Lower lobe of right lung (tissue), 2 donors: ENCODE data around the gene ETS2. TPM values are rescaled to one million over a fixed set of nuclear protein-coding genes. Genes with fewer than 3 reads are reported as not detected.

Experiments used
- ATAC-seq, 2 donors: fragments of 200-7000 bp; cut with Tn5 transposase; one replicate each; pipeline ENCODE4 v1.9.1; 2020 to 2022; ENCODE audit warnings: mild to moderate bottlenecking in 2 of 2, moderate library complexity in 2 of 2
- DNase-seq: peaks from one replicate; pipeline ENCODE4 v3.0.0-alpha.2; 2020
- H3K27ac ChIP-seq: fragments of 200-600 bp; one replicate; pipeline ENCODE4 v1.8.0; 2022
- H3K27me3 ChIP-seq: fragments of 200-600 bp; one replicate; pipeline ENCODE4 v1.8.0; 2022; ENCODE audit warnings: low read depth
- H3K36me3 ChIP-seq: fragments of 200-600 bp; one replicate; pipeline ENCODE4 v1.8.0; 2022; ENCODE audit warnings: mild to moderate bottlenecking
- H3K4me1 ChIP-seq: fragments of 200-600 bp; one replicate; pipeline ENCODE4 v1.8.0; 2022
- H3K4me3 ChIP-seq: fragments of 200-600 bp; one replicate; pipeline ENCODE4 v1.8.0; 2022; ENCODE audit warnings: mild to moderate bottlenecking
- H3K9me3 ChIP-seq: fragments of 200-600 bp; one replicate; pipeline ENCODE4 v1.8.0; 2022
- CTCF ChIP-seq: fragments of 200-600 bp; IDR thresholded peaks from one replicate; pipeline ENCODE4 v1.8.0; 2022; ENCODE audit warnings: antibody characterized with exemption, mild to moderate bottlenecking
- intact Hi-C: fragments of 100-400 bp; cut with DNase I; formaldehyde crosslinking; loops from one replicate; pipeline ENCODE4 v1.11.0; 2022
- total RNA-seq: library from RNA; stranded (reverse); fragmentation: NEBNext Ultra II Directional; extraction: Animal tissue kit (Norgen Biotek cat#: 25700); gene quantifications from one replicate; pipeline ENCODE4 v1.2.1, GENCODE V29; 2021
- donor health status: DM: no; HTN: yes; CAD: no; lungs with severe emphysema.

ETS2 gene
- total RNA-seq, 1 donor from 2014 or later: 160 TPM

GRCh38 chr21:38798081-38798480 lies 7.6 kb upstream of the ETS2 start:
- TF ChIP-seq CTCF: no peak
- Histone ChIP-seq H3K27ac (no peak overlapping the region), H3K27me3 (no peaks in the 10 kb centered on the region), H3K4me1 (no peaks in the 10 kb centered on the region), H3K36me3 (no peaks in the 10 kb centered on the region), H3K4me3 (no peak overlapping the region), H3K9me3 (no peaks in the 10 kb centered on the region)
- DNase-seq (no peak), ATAC-seq (no peak)
- intact Hi-C loops: no loop called here

DNA sequence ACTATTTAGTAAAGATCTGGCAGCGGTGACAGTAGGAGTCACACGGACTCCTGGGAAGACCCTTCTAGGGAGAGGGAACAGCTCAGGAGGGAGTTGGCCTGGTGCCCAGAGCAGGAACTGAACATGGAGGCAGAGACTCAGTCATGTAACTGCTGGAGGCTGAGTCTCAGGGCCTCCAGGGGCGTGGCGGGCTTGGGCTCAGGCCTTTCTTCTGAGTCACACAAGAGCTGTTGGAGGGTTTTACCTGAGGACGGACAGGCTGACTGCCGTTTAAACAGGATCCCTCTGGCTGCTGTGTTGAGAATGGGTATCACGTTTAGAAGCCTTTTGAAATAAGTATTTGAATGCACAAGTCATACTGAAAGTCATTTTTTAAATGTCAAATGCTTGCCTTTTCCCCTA lies 7.2 kb upstream of the ETS2 start:
- Histone ChIP-seq H3K27me3 (no peaks in the 10 kb centered on the region), H3K4me1 (no peaks in the 10 kb centered on the region), H3K27ac (no peak overlapping the region), H3K9me3 (no peaks in the 10 kb centered on the region), H3K4me3 (no peak overlapping the region), H3K36me3 (no peaks in the 10 kb centered on the region)
- ATAC-seq (peak; percentile 27 to 40), DNase-seq (no peak)
- intact Hi-C loops: no loop called here
- no peak for TF ChIP-seq CTCF

DNA sequence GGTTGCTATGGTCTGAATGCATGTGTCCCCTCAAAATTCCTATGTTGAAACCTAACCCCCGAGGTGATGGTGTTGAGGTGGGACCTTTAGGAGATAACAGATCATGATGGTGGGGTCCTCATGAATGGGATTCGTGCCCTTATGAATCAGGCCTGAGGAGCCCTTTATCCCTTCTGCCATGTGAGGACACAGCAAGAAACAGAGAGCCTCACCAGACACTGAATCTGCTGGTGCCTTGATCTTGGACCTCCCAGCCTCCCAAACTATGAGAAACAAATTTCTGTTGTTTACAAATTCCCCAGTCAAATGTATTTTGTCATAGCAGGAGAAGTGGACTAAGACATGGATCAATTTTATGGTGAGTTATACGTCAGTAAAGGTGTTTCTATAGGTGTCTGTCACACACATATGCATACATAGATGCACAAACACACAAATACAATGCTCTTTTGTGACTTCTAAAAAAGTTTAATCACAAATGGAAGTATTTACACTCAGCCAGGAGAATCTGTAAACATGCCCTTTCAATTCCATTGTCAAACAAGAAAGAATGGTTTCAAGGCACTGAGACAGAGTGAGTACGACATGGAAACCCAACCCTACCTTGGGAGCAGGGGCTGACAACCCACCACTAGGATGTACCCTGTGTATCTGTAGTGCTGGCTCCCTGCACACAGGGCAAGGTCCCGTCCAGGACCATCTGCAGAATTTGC lies 5.5 kb upstream of the ETS2 start:
- DNase-seq (no peak), ATAC-seq (no peak)
- Histone ChIP-seq H3K36me3 (no peaks in the 10 kb centered on the region), H3K27me3 (no peaks in the 10 kb centered on the region), H3K4me3 (no peak overlapping the region), H3K27ac (no peak overlapping the region), H3K4me1 (peaks cover 13% of the 10 kb centered on the region), H3K9me3 (no peaks in the 10 kb centered on the region)
- TF ChIP-seq CTCF: no peak
- intact Hi-C loops: no loop called here

GRCh38 chr21:38800924-38801744 lies 4.6 kb upstream of the ETS2 start:
- H3K9me3 ChIP-seq: no peaks in the 10 kb centered on the region
- DNase-seq (no peak), ATAC-seq (no peak)
- peaks cover 14% of the 10 kb centered on the region for H3K4me1 ChIP-seq
- no peaks in the 10 kb centered on the region for H3K36me3 ChIP-seq
- H3K27me3 ChIP-seq: no peaks in the 10 kb centered on the region
- intact Hi-C loops: no loop called here
- H3K27ac ChIP-seq: no peak overlapping the region
- TF ChIP-seq CTCF: no peak
- no peak overlapping the region for H3K4me3 ChIP-seq

DNA sequence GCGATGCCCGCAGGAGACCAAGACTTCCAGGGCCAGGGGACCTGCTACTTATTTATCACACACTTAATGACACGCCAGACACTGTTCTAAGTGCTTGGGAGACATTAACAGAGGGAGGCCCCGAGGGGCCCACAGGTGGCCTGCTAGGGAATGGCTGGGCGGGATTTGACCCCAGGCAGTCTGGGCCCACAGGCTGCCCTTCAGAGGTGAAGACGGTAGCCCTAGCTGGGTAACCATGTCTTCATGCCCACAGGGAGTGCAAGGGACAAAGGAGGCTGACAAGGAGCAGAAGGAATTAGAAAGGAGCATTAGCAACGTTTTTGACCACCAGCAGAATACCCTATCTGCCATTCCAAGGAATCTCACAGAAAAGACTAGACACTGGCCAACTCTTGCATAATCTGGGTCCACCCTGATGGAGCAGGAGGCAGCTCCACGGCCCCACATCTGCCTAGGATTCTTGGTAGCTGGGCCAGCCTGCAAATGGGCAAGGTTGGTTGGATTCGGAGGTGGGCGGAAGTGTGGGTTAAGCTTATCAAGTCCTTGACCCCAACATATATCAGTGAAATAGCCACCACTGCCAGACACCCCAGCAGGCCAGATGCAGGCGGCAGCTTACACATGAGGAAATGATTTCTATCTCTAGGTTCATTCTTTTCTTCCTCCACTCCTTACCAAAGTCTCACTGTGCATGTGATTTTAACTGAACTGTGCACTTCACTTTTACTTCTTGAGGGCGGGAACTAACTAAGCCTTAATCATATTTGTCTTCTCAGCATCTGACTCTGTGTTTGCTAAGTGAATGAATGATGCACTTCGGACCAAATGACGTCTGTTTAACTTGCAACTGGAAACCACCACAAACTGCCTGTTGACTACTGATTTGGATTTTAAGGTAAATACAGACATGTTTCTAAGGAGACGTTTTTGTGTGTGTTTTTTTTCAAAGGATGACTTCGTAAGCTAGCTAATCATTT lies 3.4 kb upstream of the ETS2 start:
- no peaks in the 10 kb centered on the region for H3K36me3 ChIP-seq
- DNase-seq: no peak
- H3K9me3 ChIP-seq: no peaks in the 10 kb centered on the region
- H3K27ac ChIP-seq: no peak overlapping the region
- intact Hi-C loops: no loop called here
- peaks cover 18% of the 10 kb centered on the region for H3K4me1 ChIP-seq
- ATAC-seq: no peak
- TF ChIP-seq CTCF: no peak
- H3K4me3 ChIP-seq: no peak overlapping the region
- H3K27me3 ChIP-seq: no peaks in the 10 kb centered on the region
